GM19193 (cell line): Measurements from ENCODE around the gene ADIRF.

Experiments used
- POLR2A ChIP-seq: IDR thresholded peaks from 4 replicates; pipeline ENCODE4 v1.6.1; 2011; ENCODE audit not compliant: insufficient read depth, insufficient read length; ENCODE audit errors: extremely low read depth

The ADIRF gene

GRCh38 chr10:86944031-86944419 is 24.3 kb upstream of the ADIRF start:
- no peak for TF ChIP-seq POLR2A

DNA sequence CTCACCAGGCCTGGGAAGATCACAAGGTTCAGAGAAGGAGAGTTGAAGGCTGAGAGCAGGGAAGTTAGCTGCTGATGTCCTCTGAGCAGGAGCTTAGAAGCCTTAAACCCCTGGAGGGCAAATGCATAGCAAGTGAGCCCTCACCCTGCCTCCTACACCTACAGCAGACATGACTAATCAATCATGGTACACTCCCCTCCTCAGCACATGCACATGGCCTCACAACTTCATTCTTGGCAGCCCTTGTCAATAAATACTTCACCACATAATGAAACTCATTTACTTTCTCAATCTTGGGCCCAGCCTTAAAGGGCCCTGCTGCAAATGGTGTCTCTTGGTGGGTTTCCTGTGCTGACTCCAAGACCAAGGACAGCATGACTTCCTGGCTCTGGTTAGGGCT is 23.8 kb upstream of the ADIRF start:
- TF ChIP-seq POLR2A = no peak

DNA sequence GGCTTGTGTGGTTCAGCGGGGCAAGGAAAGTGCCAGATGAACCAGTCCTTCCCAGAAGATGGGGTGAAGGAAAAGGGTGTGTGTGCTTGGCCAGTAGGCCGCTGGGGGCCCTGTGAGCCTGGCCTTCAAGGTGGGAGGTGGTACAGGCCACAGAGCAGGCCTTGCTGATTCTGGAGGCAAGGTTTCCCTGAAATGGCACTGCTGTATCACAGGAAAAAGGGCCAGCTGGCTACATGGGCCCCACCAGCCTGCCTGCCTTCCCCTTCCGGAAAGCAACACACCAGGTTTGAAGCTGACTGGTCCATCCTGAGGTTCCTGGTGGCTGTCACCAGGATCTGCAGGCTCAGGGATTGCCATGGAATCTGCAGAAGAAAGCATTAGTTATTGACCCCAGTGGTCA is 23.4 kb upstream of the ADIRF start:
- TF ChIP-seq POLR2A = no peak

DNA sequence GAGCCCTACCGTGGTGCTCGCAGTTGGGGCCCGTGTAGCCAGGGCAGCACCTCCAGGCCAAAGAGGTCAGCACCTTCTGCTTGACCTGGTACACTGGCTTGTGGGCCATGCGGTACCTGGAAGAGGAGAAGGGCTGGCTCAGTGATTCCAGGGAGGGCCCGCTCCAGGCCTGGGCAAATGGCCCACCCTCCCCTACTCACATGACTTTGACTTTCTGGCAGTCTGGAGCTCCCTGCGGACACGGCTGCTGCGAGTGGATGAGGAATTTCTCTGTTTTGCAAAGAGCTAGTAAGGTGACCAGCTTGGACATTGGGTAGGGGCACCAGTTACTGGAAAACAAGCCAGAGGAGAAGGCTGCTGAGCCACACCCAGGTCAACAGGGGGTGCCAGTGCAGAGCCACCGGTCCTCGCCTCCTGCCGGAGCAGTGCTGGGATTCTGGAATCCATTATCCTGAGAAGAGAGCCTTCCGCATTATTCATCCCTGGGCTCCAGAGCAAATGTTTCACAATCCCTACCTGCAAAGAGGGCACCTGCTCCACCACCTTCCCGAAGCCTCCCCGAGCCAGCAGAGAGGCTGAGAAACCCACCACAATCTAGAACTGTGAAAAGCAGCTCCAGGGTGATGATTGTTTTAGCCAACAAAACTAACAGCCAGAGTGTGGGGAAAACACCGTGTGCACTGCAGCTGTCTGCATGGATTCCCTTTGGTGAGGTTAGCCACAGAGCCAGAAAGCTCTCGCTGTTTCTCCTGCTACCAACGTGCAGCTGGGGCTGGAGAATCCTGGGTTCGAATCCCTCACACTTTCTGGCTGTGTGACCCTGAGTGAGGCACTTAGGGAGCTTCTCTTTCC is 22.7 kb upstream of the ADIRF start:
- no peak for TF ChIP-seq POLR2A

DNA sequence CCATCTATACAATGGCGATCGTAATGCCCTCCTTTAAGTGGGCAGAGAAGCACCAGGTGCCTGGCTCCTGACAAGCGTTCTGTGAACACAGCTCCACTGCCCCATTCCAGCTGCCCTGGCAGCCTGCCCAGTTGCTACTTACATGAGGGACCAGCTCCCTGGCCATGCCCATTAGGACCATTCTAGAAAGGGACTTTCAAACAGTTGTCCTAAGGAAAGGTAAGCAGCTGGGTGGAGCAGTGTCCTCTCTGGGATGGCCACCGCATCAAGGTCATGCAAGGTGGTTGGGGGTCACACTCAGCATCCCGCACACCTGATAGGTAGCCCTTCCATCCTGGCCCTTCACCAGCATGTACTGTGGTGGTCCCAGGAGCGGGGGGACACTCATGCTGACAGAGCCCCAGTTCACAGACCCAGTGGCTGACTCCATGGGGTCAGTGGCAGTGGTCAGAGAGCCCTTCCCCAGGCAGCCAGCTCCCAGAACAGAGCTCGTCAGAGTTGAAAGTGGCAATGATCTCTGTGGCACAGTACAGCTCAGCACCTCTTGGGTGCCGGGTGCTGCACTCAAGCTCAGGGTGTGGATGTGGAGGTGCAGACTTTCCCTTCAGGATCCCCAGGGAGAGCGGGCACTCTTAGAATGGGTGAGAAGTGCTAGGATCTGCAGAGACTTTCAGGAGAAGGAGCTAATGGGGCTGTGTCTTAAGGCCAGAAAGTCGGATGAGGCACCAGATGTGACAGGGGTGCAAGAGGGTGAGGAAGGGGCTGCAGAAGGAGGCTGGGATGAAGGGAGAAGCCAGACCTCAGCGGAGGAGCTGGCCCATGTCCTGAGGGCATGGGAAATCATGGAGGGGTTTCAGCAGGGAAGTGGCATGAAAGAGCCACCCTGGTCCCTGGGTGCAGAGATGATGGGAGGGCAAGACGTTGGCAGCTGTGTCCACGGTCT is 21.8 kb upstream of the ADIRF start:
- no peak for TF ChIP-seq POLR2A

- TF ChIP-seq POLR2A = no peak
These were observed 17.9 kb upstream of the ADIRF start for GRCh38 chr10:86950349-86950748.

DNA sequence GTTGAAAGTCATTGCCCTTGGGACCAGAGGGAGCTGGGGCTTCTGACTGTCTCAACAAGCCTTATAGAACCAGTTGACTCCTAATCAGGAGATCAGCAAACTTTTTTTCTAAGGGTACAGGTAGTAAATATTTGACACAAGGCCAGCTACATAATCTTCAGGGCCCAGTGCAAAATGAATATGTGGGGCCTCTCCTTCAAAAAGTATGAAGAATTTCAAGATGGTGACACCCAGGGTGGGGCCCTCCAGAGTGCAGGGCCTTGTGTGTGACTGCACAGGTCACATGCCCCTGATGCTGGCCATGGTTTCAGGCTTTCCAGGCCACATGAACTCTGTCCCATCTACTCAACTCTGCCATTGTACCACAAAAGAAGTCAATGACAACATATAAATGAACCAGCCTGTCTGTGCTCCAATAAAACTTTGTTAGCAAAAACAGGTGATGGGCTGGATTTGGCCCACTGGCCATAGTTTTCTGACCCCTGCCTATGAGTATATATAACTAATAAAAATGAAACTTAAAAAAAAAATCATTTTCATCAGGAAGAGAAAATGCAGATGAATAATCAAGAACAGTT is 17.0 kb upstream of the ADIRF start:
- TF ChIP-seq POLR2A = no peak

GRCh38 chr10:86952106-86952505 is 16.2 kb upstream of the ADIRF start:
- TF ChIP-seq POLR2A = no peak

DNA sequence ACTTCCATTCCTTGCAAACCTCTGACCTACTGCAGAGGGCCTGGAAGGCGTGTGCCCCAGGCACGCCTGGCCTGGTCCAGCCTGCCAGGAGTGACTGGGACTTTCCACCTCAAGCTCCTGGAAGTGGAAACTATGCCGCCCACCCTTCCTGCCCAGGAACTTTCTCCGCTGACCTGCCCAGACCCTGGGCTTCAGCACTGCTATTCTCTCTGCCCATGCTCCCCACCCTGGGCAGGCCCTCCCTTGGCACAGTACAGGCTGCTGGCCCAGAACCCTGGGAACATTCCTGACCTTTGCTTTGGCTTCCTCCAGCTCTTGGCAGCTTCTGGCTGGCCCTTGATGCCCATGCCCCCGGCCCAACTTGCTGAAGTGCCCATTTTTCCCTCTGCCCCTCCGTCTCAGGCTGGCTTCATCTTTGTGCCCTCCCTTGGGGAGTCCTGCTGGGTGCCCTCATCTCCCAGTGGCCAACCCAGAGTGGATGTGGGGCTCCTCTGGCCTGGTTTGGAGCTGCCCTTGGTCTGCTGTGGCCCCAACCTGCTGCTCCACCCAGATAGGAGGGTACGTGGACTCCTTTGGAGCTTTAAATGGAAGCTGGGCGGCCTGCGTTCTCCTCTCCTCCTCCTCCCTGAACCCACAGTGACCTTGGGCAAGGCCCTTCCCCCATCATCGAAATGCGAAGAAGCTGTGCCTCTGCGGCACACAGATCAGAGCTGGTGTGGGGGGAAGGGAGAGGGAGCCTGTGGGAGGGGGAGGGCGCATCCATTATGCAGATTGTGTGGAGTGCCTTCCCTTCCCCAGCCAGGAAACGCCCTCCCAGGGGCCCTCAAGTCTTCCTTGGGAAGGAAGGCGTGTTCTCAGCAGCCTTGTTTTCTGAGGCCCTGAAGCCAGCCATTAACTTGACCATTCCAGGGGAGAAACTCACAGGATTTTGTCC is 14.3 kb upstream of the ADIRF start:
- TF ChIP-seq POLR2A = no peak

- no peak for TF ChIP-seq POLR2A
These were observed 13.4 kb upstream of the ADIRF start for GRCh38 chr10:86954681-86955500.

DNA sequence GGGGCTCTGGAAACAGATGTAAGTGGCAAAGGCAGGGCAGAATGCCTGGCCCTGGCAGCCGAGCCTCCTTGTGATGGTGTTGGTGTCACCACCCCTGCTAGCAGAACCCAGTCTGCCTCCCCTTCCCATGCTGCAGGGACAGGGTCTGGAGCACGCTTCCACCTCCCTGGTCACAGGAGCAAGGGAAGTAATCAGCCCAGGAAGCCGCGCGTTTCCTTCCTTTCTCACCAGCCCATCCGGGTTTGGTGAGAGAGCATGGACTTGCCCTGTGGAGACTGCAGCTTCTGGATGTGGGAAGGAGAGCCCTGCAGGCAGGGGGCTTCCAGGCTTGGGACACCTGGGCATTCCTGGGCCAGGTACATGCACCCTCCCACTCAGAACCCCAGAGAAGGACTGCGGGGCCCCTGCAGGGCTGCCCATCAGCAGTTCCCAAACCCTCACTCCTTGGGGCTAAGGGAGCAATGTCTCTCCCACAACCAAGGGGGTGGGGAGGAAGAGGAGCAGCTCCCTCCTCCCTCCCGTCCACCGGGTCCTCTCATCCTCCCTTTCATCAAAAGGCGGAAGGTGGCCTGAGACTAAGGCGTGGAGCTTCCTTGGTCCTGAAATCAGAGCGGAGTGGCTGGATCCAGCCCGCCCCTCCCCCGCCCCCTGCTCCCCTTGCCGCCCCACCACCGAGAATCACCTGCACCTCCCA is 12.6 kb upstream of the ADIRF start:
- TF ChIP-seq POLR2A = no peak

- TF ChIP-seq POLR2A = no peak
These were observed 12.0 kb upstream of the ADIRF start for GRCh38 chr10:86956195-86956847.
